Psoas muscle (tissue), 8 donors: ENCODE measurements around the gene SLC43A1. TPM values are rescaled to one million over a fixed set of nuclear protein-coding genes. Genes with fewer than 3 reads are reported as not detected.
A peak's percentile ranks its signal among the peaks of the same experiment; 100 is the strongest.
"Not testable (repeated sequence)": the region's sequence is repeated elsewhere in the genome, so short reads cannot be mapped to it uniquely, and the experiment has no call there.

ENCODE experiments used
- ATAC-seq, 4 donors: fragments of 200-7000 bp; cut with Tn5 transposase; one replicate each; pipeline ENCODE4 v1.9.1; 2020; ENCODE audit warnings: moderate library complexity in 3 of 4, mild to moderate bottlenecking in 2 of 4
- DNase-seq, 2 donors: peaks; one replicate each; pipeline ENCODE4 v3.0.0-alpha.2; 2020
- H3K27ac ChIP-seq: fragments of 200-600 bp; one replicate; pipeline ENCODE4 v1.8.0; 2022
- H3K27me3 ChIP-seq, 3 donors: fragments of 200-600 bp in 1 of 3; one replicate each; pipeline versions ENCODE4 v1.6.1 to v1.8.0; 2013 to 2022; ENCODE audit warnings: low read length in 2 of 3, mild to moderate bottlenecking in 2 of 3, moderate library complexity in 1 of 3; ENCODE audit not compliant: insufficient read depth in 3 of 3
- H3K36me3 ChIP-seq, 2 donors: fragments of 200-600 bp in 1 of 2; one replicate each; pipeline versions ENCODE4 v1.6.1 to v1.8.0; 2013 to 2022; ENCODE audit warnings: low read depth in 1 of 2, mild to moderate bottlenecking in 1 of 2, moderate library complexity in 1 of 2; ENCODE audit not compliant: insufficient read depth in 1 of 2
- H3K4me1 ChIP-seq: fragments of 200-600 bp; one replicate; pipeline ENCODE4 v1.8.0; 2022
- H3K4me3 ChIP-seq: fragments of 200-600 bp; one replicate; pipeline ENCODE4 v1.8.0; 2022; ENCODE audit warnings: mild to moderate bottlenecking
- H3K9me3 ChIP-seq: fragments of 200-600 bp; one replicate; pipeline ENCODE4 v1.8.0; 2022
- CTCF ChIP-seq: fragments of 200-600 bp; IDR thresholded peaks from one replicate; pipeline ENCODE4 v1.8.0; 2022; ENCODE audit warnings: antibody characterized with exemption
- WGBS, 3 donors: extraction: QIAGEN DNeasy Blood & Tissue Kit; methylation state at CpG; one replicate each; pipeline versions ENCODE4 v1.1.6 to v1.1.7; 2013; 5-methylcytosine and 5-hydroxymethylcytosine counted together
- intact Hi-C, 2 donors: fragments of 100-400 bp; cut with DNase I; formaldehyde crosslinking; loops; one replicate each; pipeline versions ENCODE4 v1.11.0 to v1.14.2; 2022
- polyA plus RNA-seq, 3 donors: library from polyadenylated mRNA; stranded (reverse); fragments of 200-250 nt; gene quantifications; one replicate each; pipeline ENCODE4 v1.2.3, GENCODE V29; 2013
- total RNA-seq, 4 donors: library from RNA; stranded (reverse); fragmentation: NEBNext Ultra II Directional in 2 of 4; extraction: Animal tissue kit (Norgen Biotek cat#: 25700) in 2 of 4; gene quantifications; one replicate each; pipeline versions ENCODE4 v1.2.1 to v1.2.4, GENCODE V29; 2021 to 2023
- donor health status: healthy with polysubstance abuse.
- donor health status: DM: no; HTN: no; CAD: no; lungs with moderate emphysema.
- donor health status: Bipolar disorder and iron deficiency.
- donor health status: healthy.
- donor health status: DM: yes; HTN: yes; CAD: no.
- donor health status: DM: no; HTN: no; CAD: no.
- donor health status: DM: no; HTN: no; CAD: no.
- donor health status: DM: yes; HTN: yes; CAD: no.

SLC43A1 gene
- total and polyA plus RNA-seq, 7 donors: 3.5 to 15.3 (median 7.5) TPM

GRCh38 chr11:57456960-57457642 is 58.4 kb downstream of the SLC43A1 start:
- WGBS, 3 donors: 5 to 11% (median 8%) methylated on average over 17 to 19 of the region's 19 CpGs
- H3K4me1 ChIP-seq: peaks cover 19% of the 10 kb centered on the region
- TF ChIP-seq CTCF: peak; percentile 99
- H3K9me3 ChIP-seq: no peaks in the 10 kb centered on the region
- H3K4me3 ChIP-seq: peak overlapping the region; percentile 4
- no peak overlapping the region for H3K27ac ChIP-seq
- ATAC-seq: peak; percentile 89 to 96 (median 94)
- H3K27me3 ChIP-seq: peaks cover 0 to 38% (median 18%) of the 10 kb centered on the region in 3 donors
- intact Hi-C loops: loop anchor here (1.0 to 5.0 kb wide), 4 partner anchors 70 to 188 kb away; no protein-coding TSS in a partner anchor
- DNase-seq: peak; percentile 92 to 95
- no peaks in the 10 kb centered on the region for H3K36me3 ChIP-seq

- no peak for TF ChIP-seq CTCF
- H3K27me3 ChIP-seq: peaks cover 0 to 16% (median 1%) of the 10 kb centered on the region in 3 donors
- 78 to 81% (median 81%) methylated on average over 2 of the region's 2 CpGs for WGBS, 3 donors
- intact Hi-C loops: no loop called here
- no peak overlapping the region for H3K4me3 ChIP-seq
- ATAC-seq (no peak), DNase-seq (no peak)
- H3K4me1 ChIP-seq: peaks cover 7% of the 10 kb centered on the region
- no peak overlapping the region for H3K27ac ChIP-seq
- H3K36me3 ChIP-seq: no peaks in the 10 kb centered on the region
- H3K9me3 ChIP-seq: no peaks in the 10 kb centered on the region
Measured at GRCh38 chr11:57453543-57454177, 61.8 kb downstream of the SLC43A1 start.

GRCh38 chr11:57446055-57446454 is 69.4 kb downstream of the SLC43A1 start:
- ATAC-seq: no peak
- 61 to 73% (median 65%) methylated on average over 1 of the region's 1 CpG for WGBS, 3 donors
- no peak for DNase-seq
- H3K36me3 ChIP-seq: no peaks in the 10 kb centered on the region
- H3K9me3 ChIP-seq: no peaks in the 10 kb centered on the region
- no peak overlapping the region for H3K27ac ChIP-seq
- TF ChIP-seq CTCF: no peak
- no peaks in the 10 kb centered on the region for H3K4me1 ChIP-seq
- peaks cover 0 to 12% (median 1%) of the 10 kb centered on the region in 3 donors for H3K27me3 ChIP-seq
- no peak overlapping the region for H3K4me3 ChIP-seq
- intact Hi-C loops: no loop called here

- H3K27me3 ChIP-seq, intact Hi-C loops, H3K4me3 ChIP-seq, H3K36me3 ChIP-seq, DNase-seq, ATAC-seq, H3K27ac ChIP-seq, H3K9me3 ChIP-seq, H3K4me1 ChIP-seq: not testable (repeated sequence)
- WGBS, 3 donors: 73 to 89% (median 76%) methylated on average over 9 of the region's 9 CpGs
Measured at GRCh38 chr11:57445122-57445394, 70.4 kb downstream of the SLC43A1 start.

- no peak for TF ChIP-seq CTCF
- no peaks in the 10 kb centered on the region for H3K36me3 ChIP-seq
- intact Hi-C loops: no loop called here
- no peak overlapping the region for H3K4me3 ChIP-seq
- DNase-seq (no peak), ATAC-seq (no peak)
- H3K27ac ChIP-seq: no peak overlapping the region
- H3K9me3 ChIP-seq: no peaks in the 10 kb centered on the region
- no peaks in the 10 kb centered on the region for H3K4me1 ChIP-seq
- 74 to 82% (median 78%) methylated on average over 9 of the region's 9 CpGs for WGBS, 3 donors
- H3K27me3 ChIP-seq: peaks cover 0 to 6% (median 1%) of the 10 kb centered on the region in 3 donors
Measured at GRCh38 chr11:57444362-57445121, 71.0 kb downstream of the SLC43A1 start.
